H7 (cell line): ENCODE data around the gene SLC2A6. TPM values are rescaled to one million over a fixed set of nuclear protein-coding genes. Genes with fewer than 3 reads are reported as not detected.

Experiments
- total RNA-seq: library from RNA; depleted of rRNA; stranded (reverse); fragments of >200 nt; shearing (Covaris generic); gene quantifications from 2 replicates; pipeline ENCODE4 v1.2.3, GENCODE V29; 2014; rRNA removed

The SLC2A6 gene
- total RNA-seq, 1 experiment from 2014 or later = 13.8 TPM

Other genes starting within 250 kb of the SLC2A6 start
- 0.63 TPM in 1 of 2 replicates, not detected in the other for gene ABO, start 203.9 kb downstream of the SLC2A6 start, total RNA-seq
- 42.0 and 45.2 TPM in 2 replicates for gene SURF6, start 142.9 kb downstream of the SLC2A6 start, total RNA-seq
- 61.0 and 64.6 TPM in 2 replicates for gene MED22, start 131.0 kb downstream of the SLC2A6 start, total RNA-seq
- gene RPL7A, start 130.9 kb downstream of the SLC2A6 start, total RNA-seq = 2,813 and 2,948 TPM in 2 replicates
- 30.6 and 31.8 TPM in 2 replicates for gene SURF1, start 122.6 kb downstream of the SLC2A6 start, total RNA-seq
- gene SURF2, start 122.5 kb downstream of the SLC2A6 start, total RNA-seq = 25.8 and 28.1 TPM in 2 replicates
- 174 and 181 TPM in 2 replicates for gene SURF4, start 103.0 kb downstream of the SLC2A6 start, total RNA-seq
- gene STKLD1, start 102.7 kb downstream of the SLC2A6 start, total RNA-seq = 0.17 and 0.41 TPM in 2 replicates
- 28.5 and 33.5 TPM in 2 replicates for gene REXO4, start 61.1 kb downstream of the SLC2A6 start, total RNA-seq
- gene ADAMTS13, start 56.7 kb downstream of the SLC2A6 start, total RNA-seq = 2.8 and 5.5 TPM in 2 replicates
- 9.5 and 11.3 TPM in 2 replicates for gene CACFD1, start 19.1 kb downstream of the SLC2A6 start, total RNA-seq
- not detected in 2 replicates for gene MYMK, start 45.9 kb upstream of the SLC2A6 start, total RNA-seq
- gene ADAMTSL2, start 55.6 kb upstream of the SLC2A6 start, total RNA-seq = 0.42 and 0.70 TPM in 2 replicates
- 1.2 and 3.7 TPM in 2 replicates for gene FAM163B, start 130.3 kb upstream of the SLC2A6 start, total RNA-seq
- gene DBH, start 157.3 kb upstream of the SLC2A6 start, total RNA-seq = 0.07 TPM in 1 of 2 replicates, not detected in the other